HL-60 (cell line): Measurements from ENCODE around the gene TSPEAR.

Experiments used
- CTCF ChIP-seq: IDR thresholded peaks from one replicate; pipeline ENCODE4 v1.5.1; 2011; ENCODE audit warnings: low read length, control low read depth, inconsistent platforms; ENCODE audit not compliant: insufficient read depth
- POLR2AphosphoS5 ChIP-seq: IDR thresholded peaks from 2 replicates; pipeline ENCODE4 v1.6.1; 2012; ENCODE audit warnings: low read depth

- no peak for TF ChIP-seq CTCF
- TF ChIP-seq POLR2AphosphoS5 = no peak
Observed at GRCh38 chr21:44757731-44758130, 46.4 kb upstream of the TSPEAR start.
